AG10803 (cell line): Measurements from ENCODE around the gene HSPG2.
"Not testable (repeated sequence)": the region's sequence is repeated elsewhere in the genome, so short reads cannot be mapped to it uniquely, and the experiment has no call there.

Experiments
- DNase-seq: peaks from one replicate; pipeline ENCODE4 v3.0.0; 2010; ENCODE audit warnings: low read depth
- H3K4me3 ChIP-seq: 2 replicates; pipeline ENCODE4 v1.5.1; 2011; ENCODE audit warnings: mild to moderate bottlenecking, low read length, control low read depth
- TF ChIP-seq, protein P1 (sequence below): conservative IDR thresholded peaks from 2 replicates; pipeline ENCODE4 v1.5.1; 2011; ENCODE audit warnings: mild to moderate bottlenecking, low read length, control low read depth, inconsistent platforms

The HSPG2 gene

DNA sequence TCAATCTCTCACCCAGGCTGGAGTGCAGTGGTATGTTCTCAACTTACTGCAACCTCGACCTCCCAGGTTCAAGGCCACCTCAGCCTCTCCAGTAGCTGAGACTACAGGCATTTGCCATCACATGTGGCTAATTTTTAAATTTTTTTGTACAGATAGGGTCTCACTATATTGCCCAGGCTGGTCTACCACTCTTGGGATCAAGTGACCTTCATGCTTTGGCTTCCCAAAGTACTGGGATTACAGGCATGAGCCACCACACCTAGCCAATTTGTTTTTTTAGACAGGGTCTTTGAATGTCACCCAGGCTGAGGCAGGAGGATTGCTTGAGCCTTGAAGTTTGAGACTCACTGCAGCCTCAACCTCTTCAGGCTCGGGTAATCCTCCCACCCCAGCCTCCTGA is 144.0 kb downstream of the HSPG2 start:
- TF ChIP-seq, protein P1, sequence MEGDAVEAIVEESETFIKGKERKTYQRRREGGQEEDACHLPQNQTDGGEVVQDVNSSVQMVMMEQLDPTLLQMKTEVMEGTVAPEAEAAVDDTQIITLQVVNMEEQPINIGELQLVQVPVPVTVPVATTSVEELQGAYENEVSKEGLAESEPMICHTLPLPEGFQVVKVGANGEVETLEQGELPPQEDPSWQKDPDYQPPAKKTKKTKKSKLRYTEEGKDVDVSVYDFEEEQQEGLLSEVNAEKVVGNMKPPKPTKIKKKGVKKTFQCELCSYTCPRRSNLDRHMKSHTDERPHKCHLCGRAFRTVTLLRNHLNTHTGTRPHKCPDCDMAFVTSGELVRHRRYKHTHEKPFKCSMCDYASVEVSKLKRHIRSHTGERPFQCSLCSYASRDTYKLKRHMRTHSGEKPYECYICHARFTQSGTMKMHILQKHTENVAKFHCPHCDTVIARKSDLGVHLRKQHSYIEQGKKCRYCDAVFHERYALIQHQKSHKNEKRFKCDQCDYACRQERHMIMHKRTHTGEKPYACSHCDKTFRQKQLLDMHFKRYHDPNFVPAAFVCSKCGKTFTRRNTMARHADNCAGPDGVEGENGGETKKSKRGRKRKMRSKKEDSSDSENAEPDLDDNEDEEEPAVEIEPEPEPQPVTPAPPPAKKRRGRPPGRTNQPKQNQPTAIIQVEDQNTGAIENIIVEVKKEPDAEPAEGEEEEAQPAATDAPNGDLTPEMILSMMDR = no peak
- DNase-seq = no peak
- H3K4me3 ChIP-seq = no peak overlapping the region

DNA sequence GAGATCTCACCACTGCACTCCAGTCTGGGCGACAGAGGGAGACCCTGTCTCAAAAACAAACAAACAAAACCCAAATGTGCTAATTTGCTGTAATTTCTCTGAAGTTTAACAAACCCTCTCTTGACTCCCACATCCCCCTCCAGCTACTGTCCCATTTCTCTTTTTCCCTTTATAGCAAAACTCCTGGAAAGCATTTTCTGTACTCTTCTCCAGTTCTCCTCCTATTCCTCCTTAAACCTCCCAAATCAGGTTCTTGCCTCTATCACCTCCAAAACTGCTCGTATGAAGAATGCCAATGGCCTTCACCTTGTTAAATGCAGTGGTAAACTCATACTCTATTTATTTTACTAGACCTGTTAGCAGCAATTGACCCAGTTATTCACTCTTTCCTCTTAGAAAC is 150.5 kb downstream of the HSPG2 start:
- DNase-seq = no peak
- TF ChIP-seq, protein P1 = no peak
- no peak overlapping the region for H3K4me3 ChIP-seq

- DNase-seq, H3K4me3 ChIP-seq: not testable (repeated sequence)
Measured at GRCh38 chr1:21785764-21786163, 151.3 kb downstream of the HSPG2 start.

GRCh38 chr1:21783679-21784603 is 153.2 kb downstream of the HSPG2 start:
- H3K4me3 ChIP-seq = peak overlapping the region; percentile 95
- TF ChIP-seq, protein P1 = no peak

GRCh38 chr1:21782868-21783678 is 154.0 kb downstream of the HSPG2 start, which contains the start of gene USP48:
Gene USP48, minus strand, starts transcription at chr1:21783149. Its CDS starts 192 bp downstream, at chr1:21782957.
- TF ChIP-seq, protein P1 = no peak
- peak within 1 kb of the TSS; percentile 95 for H3K4me3 ChIP-seq
- DNase-seq = peak; percentile 96

More at GRCh38 chr1:21783679-21784603, 153.2 kb downstream of the HSPG2 start:
- DNase-seq = peak; percentile 63

DNA sequence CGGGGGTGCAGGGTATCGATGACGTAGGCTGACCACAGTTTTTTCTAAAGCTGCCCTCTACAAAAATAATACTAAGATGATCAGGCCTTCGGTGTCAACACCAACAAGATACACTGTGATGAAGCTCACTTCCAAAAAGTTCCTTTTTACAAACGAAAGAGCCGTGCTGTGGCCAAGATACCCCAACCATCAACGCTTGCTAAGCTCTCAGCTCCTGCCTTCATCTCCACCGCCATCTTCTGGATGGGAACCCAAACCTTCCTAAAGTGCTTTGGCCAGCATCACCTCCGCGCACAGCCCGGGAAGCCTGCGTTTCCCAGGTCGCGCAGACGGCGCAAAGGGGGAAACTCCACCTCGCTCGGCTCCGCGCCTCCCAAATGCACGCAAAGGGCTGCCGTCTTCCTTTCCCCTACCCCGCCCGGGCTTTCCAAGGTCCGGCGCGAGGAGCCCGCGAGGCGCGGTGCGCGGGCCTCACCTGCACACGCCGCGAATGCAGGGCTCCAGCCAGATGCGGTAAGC is 154.7 kb downstream of the HSPG2 start:
- DNase-seq = peak; percentile 54

More for the DNA sequence above, 154.7 kb downstream of the HSPG2 start:
- TF ChIP-seq, protein P1 = peak; percentile 53
- H3K4me3 ChIP-seq = peak overlapping the region; percentile 95
